Dermis lymphatic vessel endothelial cell (primary cell): ENCODE measurements around the gene BEGAIN. TPM values are rescaled to one million over a fixed set of nuclear protein-coding genes. Genes with fewer than 3 reads are reported as not detected.

Experiments
- total RNA-seq: library from RNA; depleted of rRNA; stranded (reverse); fragments of >200 nt; gene quantifications from 2 replicates; pipeline ENCODE4 v1.2.1, GENCODE V29; 2014

BEGAIN gene, protein sequence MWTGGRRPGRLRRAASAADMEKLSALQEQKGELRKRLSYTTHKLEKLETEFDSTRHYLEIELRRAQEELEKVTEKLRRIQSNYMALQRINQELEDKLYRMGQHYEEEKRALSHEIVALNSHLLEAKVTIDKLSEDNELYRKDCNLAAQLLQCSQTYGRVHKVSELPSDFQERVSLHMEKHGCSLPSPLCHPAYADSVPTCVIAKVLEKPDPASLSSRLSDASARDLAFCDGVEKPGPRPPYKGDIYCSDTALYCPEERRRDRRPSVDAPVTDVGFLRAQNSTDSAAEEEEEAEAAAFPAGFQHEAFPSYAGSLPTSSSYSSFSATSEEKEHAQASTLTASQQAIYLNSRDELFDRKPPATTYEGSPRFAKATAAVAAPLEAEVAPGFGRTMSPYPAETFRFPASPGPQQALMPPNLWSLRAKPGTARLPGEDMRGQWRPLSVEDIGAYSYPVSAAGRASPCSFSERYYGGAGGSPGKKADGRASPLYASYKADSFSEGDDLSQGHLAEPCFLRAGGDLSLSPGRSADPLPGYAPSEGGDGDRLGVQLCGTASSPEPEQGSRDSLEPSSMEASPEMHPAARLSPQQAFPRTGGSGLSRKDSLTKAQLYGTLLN
- total RNA-seq = under 0.01 and 0.17 TPM in 2 replicates

GRCh38 chr14:100587086-100587762 lies at the start of gene BEGAIN:
Gene BEGAIN, minus strand, starts transcription at chr14:100587417. Its CDS starts 127 bp downstream, at chr14:100587290.

Other genes starting within 250 kb of the BEGAIN start
- gene WDR25, start 210.9 kb downstream of the BEGAIN start, total RNA-seq = 16.8 and 26.5 TPM in 2 replicates
- not detected in 2 replicates for gene DLK1, start 139.5 kb upstream of the BEGAIN start, total RNA-seq
- 2.7 and 5.2 TPM in 2 replicates for gene MEG3, start 238.7 kb upstream of the BEGAIN start, total RNA-seq